K562 (cell line): ENCODE measurements around the gene ITGA1. TPM values are rescaled to one million over a fixed set of nuclear protein-coding genes. Genes with fewer than 3 reads are reported as not detected.

ENCODE experiments used
- BRD9 ChIP-seq: fragments of 450-650 bp; IDR thresholded peaks from 2 replicates; pipeline ENCODE4 v1.6.1; 2018; ENCODE audit warnings: low read depth; ENCODE audit not compliant: partially characterized antibody
- BRF2 ChIP-seq: IDR thresholded peaks from 3 replicates; pipeline ENCODE4 v1.6.1; 2011; ENCODE audit warnings: borderline replicate concordance, mild to moderate bottlenecking; ENCODE audit not compliant: insufficient read length, insufficient read depth
- CTBP1 ChIP-seq: fragments of 450-650 bp; IDR thresholded peaks from 2 replicates; pipeline ENCODE4 v1.6.1; 2016; ENCODE audit warnings: borderline replicate concordance
- E2F5 ChIP-seq: sonication (generic); formaldehyde crosslinking; IDR thresholded peaks from 2 replicates; pipeline ENCODE4 v1.8.0; 2022; ENCODE audit warnings: mild to moderate bottlenecking, missing genetic modification reagents
- FOS ChIP-seq: IDR thresholded peaks from 3 replicates; pipeline ENCODE4 v1.6.1; 2011; ENCODE audit not compliant: insufficient read length; ENCODE audit errors: extremely low read depth
- FOXA3 ChIP-seq, 2 experiments: fragments of 450-650 bp in 1 of 2; sonication (generic) in 1 of 2; formaldehyde crosslinking; IDR thresholded peaks in 1 of 2; conservative IDR thresholded peaks in 1 of 2; 2 replicates each; pipeline versions ENCODE4 v1.4.0 to v1.8.0; 2020 to 2022; ENCODE audit warnings: mild to moderate bottlenecking in 2 of 2, missing genetic modification reagents in 1 of 2
- KAT7 ChIP-seq: sonication (generic); formaldehyde crosslinking; IDR thresholded peaks from 2 replicates; pipeline ENCODE4 v1.8.0; 2022; ENCODE audit warnings: missing genetic modification reagents, mild to moderate bottlenecking, borderline replicate concordance
- MCM7 ChIP-seq, 2 experiments: fragments of 450-650 bp; IDR thresholded peaks; 2 replicates each; pipeline ENCODE4 v1.6.1; 2016 to 2018
- NUFIP1 ChIP-seq: fragments of 450-650 bp; IDR thresholded peaks from 2 replicates; pipeline ENCODE4 v1.6.1; 2018; ENCODE audit not compliant: partially characterized antibody
- POLR2G ChIP-seq: fragments of 200-400 bp; formaldehyde crosslinking; IDR thresholded peaks from 2 replicates; pipeline ENCODE4 v1.6.1; 2017; ENCODE audit warnings: low read depth, mild to moderate bottlenecking, antibody characterized with exemption, low read length, moderate library complexity
- PREB ChIP-seq: sonication (generic); formaldehyde crosslinking; IDR thresholded peaks from 2 replicates; pipeline ENCODE4 v1.8.1; 2023; ENCODE audit warnings: mild to moderate bottlenecking, missing genetic modification reagents
- U2AF1 ChIP-seq: fragments of 200-400 bp; formaldehyde crosslinking; optimal IDR thresholded peaks from 2 replicates; pipeline ENCODE3; 2017; ENCODE audit warnings: mild to moderate bottlenecking, low read depth, low read length, moderate library complexity
- USF2 ChIP-seq: sonication (generic); formaldehyde crosslinking; IDR thresholded peaks from 2 replicates; pipeline ENCODE4 v1.5.0; 2020; ENCODE audit warnings: missing genetic modification reagents
- ZC3H4 ChIP-seq: sonication (generic); formaldehyde crosslinking; IDR thresholded peaks from 2 replicates; pipeline ENCODE4 v1.9.0; 2021; ENCODE audit warnings: missing genetic modification reagents, borderline replicate concordance
- ZFP1 ChIP-seq: fragments of 450-650 bp; formaldehyde crosslinking; IDR thresholded peaks from 2 replicates; pipeline ENCODE4 v1.4.0; 2020; ENCODE audit warnings: mild to moderate bottlenecking, mixed read lengths
- ZFP91 ChIP-seq: sonication (generic); formaldehyde crosslinking; IDR thresholded peaks from 2 replicates; pipeline ENCODE4 v1.8.0; 2022; ENCODE audit warnings: mild to moderate bottlenecking, missing genetic modification reagents
- ZNF174 ChIP-seq: fragments of 250-450 bp; sonication (Bioruptor Pico); IDR thresholded peaks from 2 replicates; pipeline ENCODE4 v1.4.0; 2020; ENCODE audit warnings: mild to moderate bottlenecking
- ZNF445 ChIP-seq: fragments of 250-450 bp; sonication (Bioruptor Pico); IDR thresholded peaks from 2 replicates; pipeline ENCODE4 v1.4.0; 2020; ENCODE audit warnings: low read depth, mild to moderate bottlenecking, moderate library complexity
- ZNF696 ChIP-seq: fragments of 250-450 bp; sonication (Bioruptor Pico); conservative IDR thresholded peaks from 2 replicates; pipeline ENCODE4 v1.4.0; 2020; ENCODE audit warnings: mild to moderate bottlenecking, moderate library complexity
- polyA plus RNA-seq, 8 experiments: library from polyadenylated mRNA; depleted of rRNA in 4 of 8; stranded (reverse) in 5 of 8; unstranded in 3 of 8; fragments of >200 nt; fragmentation: Nextera tagmentation in 2 of 8; fragmentation: Illumina TruSeq in 1 of 8; extraction: Ambion mirVana in 2 of 8; extraction: Trizol in 1 of 8; gene quantifications; 2 replicates each; pipeline versions ENCODE4 v1.2.1 to v1.2.3, GENCODE V29; 2011 to 2014; ENCODE audit warnings: inconsistent platforms in 1 of 8, missing spikeins in 1 of 8
- total RNA-seq, 7 experiments: library from RNA; depleted of rRNA in 6 of 7; stranded (reverse); fragments of >200 nt in 6 of 7; fragmentation: Illumina TruSeq in 2 of 7; extraction: Trizol in 2 of 7; gene quantifications; 2 replicates each; pipeline versions ENCODE4 v1.2.1 to v1.2.3, GENCODE V29; 2011 to 2021; ENCODE audit warnings: low replicate concordance in 1 of 7

ITGA1 gene
- total and polyA plus RNA-seq, 9 of the 15 experiments (the other 6 are each of a cell fraction or from before 2014, with no cell fraction given): 0.04 to 0.22 TPM; not detected in 7

- TF ChIP-seq U2AF1: no peak
- no peak for TF ChIP-seq PREB (CRISPR knock-in tag)
- no peak for TF ChIP-seq BRF2
- no peak for TF ChIP-seq ZNF445
- no peak for TF ChIP-seq ZNF174
- TF ChIP-seq FOS: no peak
- TF ChIP-seq ZNF696: no peak
- no peak for TF ChIP-seq USF2 (CRISPR knock-in tag)
- no peak for TF ChIP-seq E2F5 (CRISPR knock-in tag)
- no peak for TF ChIP-seq KAT7 (CRISPR knock-in tag)
- no peak for TF ChIP-seq MCM7 (IDR thresholded peaks at IDR 0.05)
- no peak for TF ChIP-seq ZC3H4 (CRISPR knock-in tag)
- TF ChIP-seq FOXA3 (CRISPR knock-in tag; conservative IDR thresholded peaks at IDR 0.05 in 1 of 2, IDR thresholded peaks at IDR 0.05 in 1 of 2): 0 out of 4 replicates have a peak, but pooled peaks of 1 of the 2 experiments have one; percentile 10
- TF ChIP-seq BRD9: peak; percentile 40
- no peak for TF ChIP-seq NUFIP1
- TF ChIP-seq ZFP1 (CRISPR knock-in tag): no peak
- peak; percentile 73 for TF ChIP-seq POLR2G
- peak; percentile 72 for TF ChIP-seq CTBP1
- no peak for TF ChIP-seq ZFP91 (CRISPR knock-in tag)
These were observed 12.9 kb downstream of the ITGA1 start (continued) for GRCh38 chr5:52800394-52801213.
